ENCODE measurements around the gene PCDH9. TPM values are rescaled to one million over a fixed set of nuclear protein-coding genes. Genes with fewer than 3 reads are reported as not detected.

The PCDH9 gene
- total RNA-seq, 1 donor from 2014 or later: 17.1 TPM

GRCh38 chr13:67137044-67137735 is 92.9 kb downstream of the PCDH9 start:
- intact Hi-C loops (cut with DNase I): no loop called here
- DNase-seq (ENCODE audit: low spot score): no peak

GRCh38 chr13:67136157-67136556 is 94.0 kb downstream of the PCDH9 start:
- DNase-seq (ENCODE audit: low spot score): no peak
- intact Hi-C loops (cut with DNase I): no loop called here

- intact Hi-C loops (cut with DNase I): no loop called here
- no peak for DNase-seq (ENCODE audit: low spot score)
Observed at GRCh38 chr13:67135356-67135755, 94.8 kb downstream of the PCDH9 start.

- no peak for DNase-seq (ENCODE audit: low spot score)
- intact Hi-C loops (cut with DNase I): loop anchor here (5.0 kb wide), 1 partner anchor 52 kb away; no protein-coding TSS in a partner anchor
Observed at GRCh38 chr13:67134417-67135129, 95.6 kb downstream of the PCDH9 start.

- no peak for DNase-seq (ENCODE audit: low spot score)
- intact Hi-C loops (cut with DNase I): loop anchor here (5.0 kb wide), 1 partner anchor 51 kb away; no protein-coding TSS in a partner anchor
Observed at GRCh38 chr13:67133476-67133875, 96.7 kb downstream of the PCDH9 start.

GRCh38 chr13:67131393-67131792 is 98.7 kb downstream of the PCDH9 start:
- intact Hi-C loops (cut with DNase I): loop anchor here (5.0 kb wide), 1 partner anchor 49 kb away; no protein-coding TSS in a partner anchor
- no peak for DNase-seq (ENCODE audit: low spot score)

GRCh38 chr13:67130444-67130843 is 99.7 kb downstream of the PCDH9 start:
- intact Hi-C loops (cut with DNase I): loop anchor here (5.0 kb wide), 1 partner anchor 48 kb away; no protein-coding TSS in a partner anchor

GRCh38 chr13:67128136-67128535 is 102.0 kb downstream of the PCDH9 start:
- intact Hi-C loops (cut with DNase I): no loop called here

More at GRCh38 chr13:67130444-67130843, 99.7 kb downstream of the PCDH9 start:
- DNase-seq (ENCODE audit: low spot score): no peak

GRCh38 chr13:67125681-67126080 is 104.5 kb downstream of the PCDH9 start:
- intact Hi-C loops (cut with DNase I): no loop called here
- no peak for DNase-seq (ENCODE audit: low spot score)

More at GRCh38 chr13:67128136-67128535, 102.0 kb downstream of the PCDH9 start:
- DNase-seq (ENCODE audit: low spot score): no peak

GRCh38 chr13:67123165-67123564 is 107.0 kb downstream of the PCDH9 start:
- no peak for DNase-seq (ENCODE audit: low spot score)

GRCh38 chr13:67122251-67122650 is 107.9 kb downstream of the PCDH9 start:
- intact Hi-C loops (cut with DNase I): no loop called here
- no peak for DNase-seq (ENCODE audit: low spot score)

More at GRCh38 chr13:67123165-67123564, 107.0 kb downstream of the PCDH9 start:
- intact Hi-C loops (cut with DNase I): no loop called here

- intact Hi-C loops (cut with DNase I): no loop called here
Observed at GRCh38 chr13:67120872-67121531, 109.1 kb downstream of the PCDH9 start.

GRCh38 chr13:67119481-67119894 is 110.6 kb downstream of the PCDH9 start:
- intact Hi-C loops (cut with DNase I): no loop called here
- DNase-seq (ENCODE audit: low spot score): no peak

More at GRCh38 chr13:67120872-67121531, 109.1 kb downstream of the PCDH9 start:
- no peak for DNase-seq (ENCODE audit: low spot score)

- intact Hi-C loops (cut with DNase I): no loop called here
- DNase-seq (ENCODE audit: low spot score): no peak
Observed at GRCh38 chr13:67118277-67118676, 111.9 kb downstream of the PCDH9 start.

GRCh38 chr13:67117010-67117550 is 113.1 kb downstream of the PCDH9 start:
- no peak for DNase-seq (ENCODE audit: low spot score)
- intact Hi-C loops (cut with DNase I): no loop called here

GRCh38 chr13:67107979-67108378 is 122.2 kb downstream of the PCDH9 start:
- intact Hi-C loops (cut with DNase I): no loop called here
- no peak for DNase-seq (ENCODE audit: low spot score)

GRCh38 chr13:67106502-67107057 is 123.6 kb downstream of the PCDH9 start:
- no peak for DNase-seq (ENCODE audit: low spot score)

GRCh38 chr13:67101730-67102467 is 128.2 kb downstream of the PCDH9 start:
- intact Hi-C loops (cut with DNase I): no loop called here
- no peak for DNase-seq (ENCODE audit: low spot score)

More at GRCh38 chr13:67106502-67107057, 123.6 kb downstream of the PCDH9 start:
- intact Hi-C loops (cut with DNase I): no loop called here

GRCh38 chr13:67100730-67101129 is 129.4 kb downstream of the PCDH9 start:
- intact Hi-C loops (cut with DNase I): no loop called here
- no peak for DNase-seq (ENCODE audit: low spot score)
